ENCODE results near the gene ZDHHC9.

Gene ZDHHC9

GRCh38 chrX:129768586-129769466, 74.9 kb downstream of the ZDHHC9 start:
- in situ Hi-C loops (cut with HindIII; ENCODE audit: low sequenced_read_pairs), result no loop called here

- in situ Hi-C loops (cut with HindIII; ENCODE audit: low sequenced_read_pairs), result no loop called here
Observed at GRCh38 chrX:129768186-129768585, 75.5 kb downstream of the ZDHHC9 start.

- in situ Hi-C loops (cut with HindIII; ENCODE audit: low sequenced_read_pairs), result no loop called here
Observed at GRCh38 chrX:129763666-129764065, 80.0 kb downstream of the ZDHHC9 start.

GRCh38 chrX:129762448-129762847, 81.2 kb downstream of the ZDHHC9 start:
- in situ Hi-C loops (cut with HindIII; ENCODE audit: low sequenced_read_pairs), result no loop called here

- in situ Hi-C loops (cut with HindIII; ENCODE audit: low sequenced_read_pairs), result no loop called here
Observed at GRCh38 chrX:129761596-129761995, 82.1 kb downstream of the ZDHHC9 start.

GRCh38 chrX:129760981-129761380, 82.7 kb downstream of the ZDHHC9 start:
- in situ Hi-C loops (cut with HindIII; ENCODE audit: low sequenced_read_pairs), result no loop called here

- in situ Hi-C loops (cut with HindIII; ENCODE audit: low sequenced_read_pairs), result no loop called here
Observed at GRCh38 chrX:129760155-129760554, 83.5 kb downstream of the ZDHHC9 start.

GRCh38 chrX:129759576-129760061, 84.1 kb downstream of the ZDHHC9 start:
- in situ Hi-C loops (cut with HindIII; ENCODE audit: low sequenced_read_pairs), result no loop called here

GRCh38 chrX:129755779-129756650, 87.7 kb downstream of the ZDHHC9 start:
- in situ Hi-C loops (cut with HindIII; ENCODE audit: low sequenced_read_pairs), result no loop called here

- in situ Hi-C loops (cut with HindIII; ENCODE audit: low sequenced_read_pairs), result no loop called here
Observed at GRCh38 chrX:129754056-129755024, 89.3 kb downstream of the ZDHHC9 start.
